Activated CD4-positive, alpha-beta T cell treated with anti-CD3 and anti-CD28 coated beads for 48 hours (primary cell): Measurements from ENCODE around the gene ACADVL.
A peak's percentile ranks its signal among the peaks of the same experiment; 100 is the strongest.

ENCODE experiments used
- DNase-seq: peaks from one replicate; pipeline ENCODE4 v3.0.0-alpha.2; 2020

ACADVL gene

DNA sequence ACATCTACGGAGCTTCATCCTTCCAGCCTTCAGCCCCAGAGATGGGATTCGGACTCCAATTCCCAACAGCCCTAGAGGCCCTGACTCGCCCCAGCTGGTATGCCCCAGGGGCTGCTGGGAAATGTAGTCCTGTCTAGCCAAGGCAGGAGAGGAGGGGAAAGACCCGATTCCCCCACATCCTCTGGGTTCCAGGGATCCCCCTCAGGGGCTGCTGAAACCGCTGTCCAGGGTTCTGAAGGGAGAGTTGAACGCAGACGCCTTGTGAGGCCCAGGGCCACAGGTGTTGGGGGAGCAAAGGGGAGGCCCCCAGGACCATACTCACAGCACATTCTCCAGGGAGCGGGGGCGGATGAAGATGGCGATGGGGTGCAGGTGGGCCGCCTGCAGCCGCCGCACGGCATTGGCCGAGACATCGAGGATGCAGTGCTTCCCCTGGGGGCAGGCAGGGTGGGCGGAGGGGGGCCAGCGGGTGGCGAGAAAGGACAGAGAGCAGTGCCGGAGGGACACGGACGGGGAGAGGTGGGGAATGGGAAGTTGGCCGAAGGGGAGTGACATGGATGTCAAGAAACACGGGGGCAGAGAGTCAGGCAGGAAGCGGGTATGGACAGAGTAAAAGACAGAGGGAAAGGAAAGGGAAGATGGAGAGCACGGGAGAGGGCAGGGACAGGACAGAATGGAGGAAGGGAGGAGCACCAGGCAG lies 28.0 kb upstream of the ACADVL start:
- DNase-seq, result peak; percentile 49

DNA sequence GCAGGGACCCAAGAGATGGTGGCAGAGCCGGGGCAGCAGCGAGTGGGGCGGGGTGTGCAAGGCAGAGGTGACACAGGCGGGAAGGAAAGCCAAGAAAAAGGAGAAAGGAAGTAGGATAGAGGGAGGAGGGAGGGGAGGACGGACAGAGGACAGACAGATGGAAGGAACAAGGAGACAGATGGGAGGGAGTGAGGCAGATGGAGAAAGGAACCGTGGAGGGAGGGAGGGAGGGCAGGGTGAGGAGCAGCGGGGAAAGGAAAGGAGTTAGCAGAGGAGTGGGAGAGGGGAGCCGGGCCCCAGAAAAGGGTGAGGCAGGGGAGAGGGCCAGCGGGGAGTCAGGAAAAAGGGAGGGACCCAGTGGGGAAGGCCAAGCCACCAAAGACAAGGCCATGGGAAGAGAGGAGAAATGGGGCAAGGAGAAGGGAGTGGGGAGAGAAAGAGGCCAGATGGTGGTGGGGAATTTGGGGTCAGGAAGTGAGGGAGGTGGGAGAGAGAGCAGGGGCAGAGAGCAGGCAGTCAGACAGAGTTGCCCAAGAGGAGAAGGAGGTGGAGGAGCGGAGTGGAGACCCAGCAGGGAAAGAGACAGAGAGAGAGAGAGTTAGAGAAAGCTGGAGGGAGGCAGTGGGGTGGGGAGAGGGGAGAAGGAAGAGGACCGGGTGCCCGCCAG lies 27.3 kb upstream of the ACADVL start:
- no peak for DNase-seq

DNA sequence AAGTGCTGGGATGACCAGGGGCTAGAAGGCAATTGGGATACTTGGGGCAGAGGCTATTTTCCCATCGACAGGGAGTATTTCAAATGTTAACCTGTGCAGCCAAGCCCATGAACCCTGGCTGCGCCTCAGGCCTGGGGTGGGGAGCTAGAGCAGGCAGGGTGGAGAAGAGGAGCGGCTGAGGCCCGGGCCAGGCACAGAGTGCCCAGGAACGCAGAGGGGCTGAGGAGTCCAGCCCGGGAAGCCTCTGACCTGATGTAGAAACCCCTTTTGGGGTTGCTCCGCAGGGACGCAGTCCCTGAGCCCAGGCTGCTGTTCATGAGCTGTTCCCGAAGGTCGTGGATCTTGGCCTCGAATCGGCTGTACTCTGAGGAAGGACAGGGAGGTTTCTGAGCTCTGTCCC lies 23.8 kb upstream of the ACADVL start:
- DNase-seq, result no peak

DNA sequence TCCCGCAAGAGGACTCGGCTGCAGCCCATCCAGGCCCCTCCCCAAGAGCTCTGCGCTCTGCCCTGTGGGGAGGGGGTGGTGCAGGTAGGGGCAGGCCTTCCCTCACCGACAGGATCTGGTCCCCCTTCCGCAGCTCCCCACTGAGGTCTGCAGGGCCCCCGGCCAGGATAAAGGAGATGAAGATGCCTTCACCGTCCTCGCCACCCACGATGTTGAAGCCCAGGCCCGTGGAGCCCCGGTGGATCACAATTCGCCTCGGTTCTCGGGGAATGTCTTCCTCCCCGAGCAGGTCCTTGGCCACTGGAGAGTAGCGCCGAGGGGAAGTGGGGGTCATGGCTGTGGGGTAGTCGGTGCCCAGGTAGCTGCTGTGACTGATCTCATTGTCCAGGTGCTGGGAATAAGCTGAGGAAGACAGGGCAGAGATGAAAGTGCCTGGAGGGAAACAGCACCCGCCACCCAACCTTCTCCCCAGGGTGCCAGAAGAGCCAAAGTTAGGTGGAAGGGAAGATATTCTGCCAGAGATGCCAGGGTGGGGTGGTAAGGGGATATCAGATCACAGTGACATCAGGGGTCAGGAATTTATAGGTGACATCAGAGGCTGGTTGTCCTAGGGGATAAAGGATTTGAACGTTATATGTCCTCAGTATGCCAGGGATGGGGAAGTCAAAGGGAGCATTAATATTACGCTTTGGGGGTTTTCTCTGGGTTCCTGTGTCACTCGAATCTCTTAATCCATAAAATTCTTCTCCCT lies 22.9 kb upstream of the ACADVL start:
- no peak for DNase-seq

DNA sequence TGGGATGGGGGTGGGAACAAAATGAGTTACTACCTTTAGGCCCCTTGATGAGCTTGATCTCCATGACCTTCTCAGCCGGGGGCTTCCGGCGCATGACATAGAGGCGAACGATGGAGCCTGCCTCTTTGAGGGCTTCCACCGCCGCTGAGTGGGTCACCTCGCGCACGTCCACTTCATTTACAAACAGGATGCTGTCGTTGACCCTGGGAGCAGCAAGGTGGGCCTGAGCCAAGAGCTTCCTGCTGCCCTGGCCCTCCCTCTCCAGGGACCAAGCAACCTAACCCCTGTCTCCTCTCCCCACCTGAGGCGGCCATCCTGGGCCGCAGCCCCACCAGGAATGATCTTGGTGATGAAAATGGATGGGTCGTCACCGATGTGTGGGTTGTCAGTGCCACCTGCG lies 16.3 kb upstream of the ACADVL start:
- no peak for DNase-seq

DNA sequence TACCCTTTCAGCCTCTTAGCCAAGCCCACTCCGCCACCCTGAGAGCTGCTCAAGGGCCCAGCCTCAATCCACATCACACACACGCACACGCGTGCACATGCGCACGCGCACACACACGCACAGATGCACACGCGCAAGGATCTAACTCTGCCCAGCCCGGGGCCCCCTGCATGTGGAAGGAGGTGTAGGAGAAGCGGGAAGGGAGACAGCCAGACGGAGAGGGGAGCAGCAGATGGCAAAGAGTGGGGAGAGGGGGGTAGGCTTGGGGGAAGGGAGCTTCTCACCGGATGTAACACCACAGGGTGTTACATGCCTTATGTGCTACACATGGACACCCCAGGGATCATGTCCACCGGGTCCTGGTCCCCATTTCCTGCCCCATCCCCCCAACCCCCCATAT lies 15.4 kb upstream of the ACADVL start:
- no peak for DNase-seq

DNA sequence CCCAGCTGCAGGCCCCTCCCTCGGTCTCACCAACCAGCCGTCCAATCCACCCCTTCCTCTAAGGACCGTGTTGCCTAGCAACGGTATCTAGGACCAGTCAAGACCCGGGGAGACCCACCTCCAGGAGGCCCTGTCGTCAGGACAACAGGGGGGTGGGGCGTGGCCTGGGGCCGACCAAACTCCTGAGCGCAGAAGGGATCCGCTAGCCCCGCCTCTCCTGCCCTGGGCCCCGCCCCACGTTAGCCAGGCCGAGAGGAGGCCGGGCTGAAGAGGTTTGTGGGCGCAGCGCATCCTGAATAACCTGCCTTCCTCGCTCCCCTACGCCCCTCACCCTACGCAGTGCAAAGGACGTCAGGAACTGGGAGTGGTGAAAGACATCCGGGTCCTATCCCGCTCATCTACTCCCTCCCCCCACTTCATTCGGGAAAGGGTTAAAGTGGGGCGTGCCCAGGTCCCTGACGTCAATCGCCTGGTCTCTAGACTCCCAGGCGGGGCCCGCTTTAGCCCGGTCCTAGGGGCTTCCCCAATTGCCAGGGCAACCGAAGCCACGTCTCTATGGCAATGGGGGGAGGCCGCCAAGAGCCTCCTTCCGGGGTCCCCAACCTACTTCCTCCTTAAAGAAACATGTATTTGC lies 14.8 kb upstream of the ACADVL start:
- DNase-seq, result peak; percentile 93

DNA sequence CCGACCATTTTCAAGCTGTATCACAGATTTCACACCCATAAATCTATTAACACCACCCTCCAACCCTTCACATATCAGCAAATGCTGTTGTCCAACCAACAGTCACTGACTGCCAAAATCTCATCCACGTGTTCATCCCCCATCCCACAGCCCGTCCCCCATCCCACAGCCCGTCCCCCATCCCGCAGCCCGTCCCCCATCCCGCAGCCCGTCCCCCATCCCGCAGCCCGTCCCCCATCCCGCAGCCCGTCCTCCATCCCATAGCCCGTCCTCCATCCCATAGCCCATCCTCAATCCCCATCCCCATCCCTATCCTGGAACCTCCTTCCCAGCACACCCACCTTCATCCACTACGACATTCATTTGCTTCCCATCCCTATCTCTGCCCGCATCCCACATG lies 14.2 kb upstream of the ACADVL start:
- DNase-seq, result no peak

DNA sequence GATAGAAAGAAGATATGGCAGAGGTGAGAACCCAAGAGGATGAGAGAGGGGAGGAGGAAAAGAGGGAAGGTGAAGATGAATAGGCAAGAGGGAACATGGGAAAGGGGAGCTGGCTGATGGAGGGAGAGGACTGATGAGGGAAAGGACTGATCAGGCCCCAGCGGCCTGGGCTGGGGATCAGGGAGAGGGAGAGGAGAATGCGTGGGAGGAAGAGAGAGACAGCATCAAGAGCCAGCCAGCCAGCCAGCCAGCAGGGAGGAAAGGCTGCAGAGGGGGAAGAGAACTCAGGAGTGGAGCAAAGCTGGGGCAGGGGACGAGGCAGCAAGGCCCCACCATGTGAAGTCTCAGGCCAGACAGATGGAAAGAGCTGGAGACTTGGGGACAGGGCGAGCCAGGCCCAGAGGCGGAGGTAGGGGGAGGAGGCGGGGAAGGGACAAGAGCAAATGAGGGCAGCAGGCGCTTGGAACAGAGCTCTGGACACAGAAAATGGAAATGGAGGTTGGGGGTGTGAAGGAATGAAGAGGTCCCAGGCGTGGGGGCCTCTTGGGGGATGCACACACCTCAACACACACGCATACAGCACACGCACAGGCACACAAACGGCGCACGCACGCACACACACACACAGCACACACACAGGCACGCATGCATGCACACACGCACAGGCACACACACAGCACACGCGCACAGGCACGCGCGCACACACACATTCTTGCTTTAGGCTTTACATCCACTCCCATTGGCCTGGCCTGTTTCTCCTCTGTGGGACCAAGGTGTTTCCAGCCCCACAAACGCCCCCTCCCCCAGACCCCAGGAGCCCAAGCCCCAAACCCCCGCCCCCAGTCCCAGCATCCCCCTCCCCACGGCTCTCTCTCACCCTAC lies 12.4 kb upstream of the ACADVL start:
- DNase-seq, result no peak

DNA sequence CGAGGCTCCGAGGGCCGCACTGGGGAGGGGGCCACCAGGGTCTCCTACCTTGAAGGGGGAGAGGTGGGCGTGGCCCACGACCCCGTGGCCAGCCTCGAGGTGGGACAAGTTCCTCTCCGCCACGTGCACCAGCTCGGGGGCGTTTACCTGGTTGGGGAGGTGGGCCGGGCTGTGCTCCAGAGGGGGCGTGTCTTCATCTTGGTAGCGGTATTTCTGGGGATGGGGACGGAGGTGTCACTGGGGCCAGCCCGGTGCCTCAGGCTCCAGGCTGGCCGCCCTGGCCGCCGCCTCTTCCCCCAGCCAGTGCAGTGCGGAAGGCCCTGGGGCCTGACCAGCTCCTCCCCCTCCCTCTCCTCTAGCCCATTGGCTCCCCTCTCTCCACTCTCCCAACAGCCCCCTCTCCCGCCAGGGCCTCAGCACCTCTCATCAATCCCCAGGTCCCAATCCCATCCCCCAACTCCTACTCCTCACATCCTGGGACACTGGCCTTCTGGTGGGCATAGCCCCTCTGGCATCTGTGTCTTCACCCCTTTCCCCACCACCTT lies 11.6 kb upstream of the ACADVL start:
- DNase-seq, result no peak

DNA sequence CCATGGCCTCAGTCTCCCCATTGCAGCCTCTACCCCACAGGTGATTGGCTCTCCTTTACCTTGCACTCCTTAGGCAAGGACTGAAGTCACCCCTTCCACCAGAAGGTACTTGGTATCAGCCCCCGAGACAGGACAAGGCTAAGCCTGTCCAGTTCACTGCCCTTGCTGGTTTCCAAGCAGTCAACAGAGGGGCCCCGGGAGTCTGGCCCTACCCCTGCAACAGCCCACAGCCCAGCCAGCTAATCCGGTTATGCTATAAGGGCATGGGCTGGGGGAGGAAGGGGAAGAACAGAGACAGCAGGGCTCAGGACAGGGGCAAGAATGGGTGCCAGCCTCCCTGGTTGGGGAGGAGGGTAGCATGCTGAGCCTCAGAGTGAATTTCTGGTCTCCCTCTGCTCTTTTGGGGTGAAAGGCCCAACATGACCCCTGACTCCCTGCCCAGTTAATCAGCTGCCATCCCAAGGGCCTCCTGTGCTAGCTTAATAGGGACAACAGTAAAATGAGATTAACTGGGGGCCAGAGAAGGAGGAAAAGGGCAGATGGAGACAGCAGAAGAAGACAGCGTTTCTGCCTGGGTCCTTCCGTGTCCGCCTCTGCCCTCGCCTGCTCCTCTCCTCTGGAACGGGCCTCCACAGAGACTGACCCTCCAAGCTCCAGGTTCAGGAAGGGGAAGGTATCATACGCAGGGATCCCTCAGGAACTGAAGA lies 10.8 kb upstream of the ACADVL start:
- no peak for DNase-seq

DNA sequence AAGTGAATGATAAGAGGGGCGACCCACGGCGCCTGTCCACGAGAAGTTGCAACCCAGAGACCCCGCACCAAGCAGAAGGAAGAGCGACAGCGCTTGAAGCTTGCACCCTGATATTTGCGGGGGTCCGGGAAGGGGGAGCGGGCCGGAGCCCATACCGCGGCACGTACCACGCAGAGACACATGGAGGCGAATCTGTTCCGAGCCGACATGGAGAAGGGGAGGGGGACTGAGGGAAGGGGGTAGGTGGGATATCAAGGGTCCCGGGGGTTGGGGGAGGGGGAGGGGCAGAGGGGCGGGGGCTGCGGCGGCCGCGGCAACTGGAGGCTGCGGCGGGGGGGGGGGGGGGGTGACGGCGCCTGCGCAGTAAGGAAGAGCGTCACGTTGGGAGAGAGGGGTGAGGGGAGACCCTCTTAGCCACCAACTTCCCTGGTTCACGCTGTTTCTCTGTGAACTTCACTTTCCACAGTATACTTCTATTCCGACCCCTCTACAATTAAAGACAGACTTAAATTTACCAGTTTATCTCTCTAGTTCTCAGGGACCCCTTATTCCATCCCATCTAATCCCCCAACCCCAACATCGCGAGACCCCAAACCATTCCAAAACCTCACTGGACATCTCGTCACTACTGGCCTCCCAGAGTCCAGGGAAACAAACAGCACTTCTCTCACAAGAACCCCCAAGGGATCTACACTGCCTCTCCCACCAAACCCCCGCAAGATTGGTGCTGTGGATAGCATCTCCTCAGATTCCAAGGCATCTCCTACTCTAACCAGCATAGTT lies 8.1 kb upstream of the ACADVL start:
- DNase-seq, result no peak

DNA sequence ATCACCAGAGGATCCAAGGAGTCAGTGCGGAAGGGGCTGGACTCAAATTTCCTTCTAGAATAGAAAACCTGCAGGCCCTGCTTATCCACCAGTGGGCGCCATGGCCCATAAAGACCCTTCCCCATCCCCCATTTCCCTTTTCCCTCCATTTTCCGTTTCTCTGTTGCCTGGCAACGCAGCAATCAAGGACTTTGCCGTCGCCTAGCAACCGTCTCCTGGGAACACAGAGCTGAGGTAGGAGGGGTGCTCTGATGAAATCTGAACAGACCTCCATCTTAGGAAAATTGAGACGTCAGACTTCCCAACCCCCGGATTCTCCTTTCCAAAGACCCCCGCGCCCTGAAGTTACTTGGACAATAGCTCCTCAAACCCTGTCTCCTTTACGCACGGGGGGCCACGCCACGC lies 5.8 kb upstream of the ACADVL start:
- DNase-seq, result peak; percentile 78

DNA sequence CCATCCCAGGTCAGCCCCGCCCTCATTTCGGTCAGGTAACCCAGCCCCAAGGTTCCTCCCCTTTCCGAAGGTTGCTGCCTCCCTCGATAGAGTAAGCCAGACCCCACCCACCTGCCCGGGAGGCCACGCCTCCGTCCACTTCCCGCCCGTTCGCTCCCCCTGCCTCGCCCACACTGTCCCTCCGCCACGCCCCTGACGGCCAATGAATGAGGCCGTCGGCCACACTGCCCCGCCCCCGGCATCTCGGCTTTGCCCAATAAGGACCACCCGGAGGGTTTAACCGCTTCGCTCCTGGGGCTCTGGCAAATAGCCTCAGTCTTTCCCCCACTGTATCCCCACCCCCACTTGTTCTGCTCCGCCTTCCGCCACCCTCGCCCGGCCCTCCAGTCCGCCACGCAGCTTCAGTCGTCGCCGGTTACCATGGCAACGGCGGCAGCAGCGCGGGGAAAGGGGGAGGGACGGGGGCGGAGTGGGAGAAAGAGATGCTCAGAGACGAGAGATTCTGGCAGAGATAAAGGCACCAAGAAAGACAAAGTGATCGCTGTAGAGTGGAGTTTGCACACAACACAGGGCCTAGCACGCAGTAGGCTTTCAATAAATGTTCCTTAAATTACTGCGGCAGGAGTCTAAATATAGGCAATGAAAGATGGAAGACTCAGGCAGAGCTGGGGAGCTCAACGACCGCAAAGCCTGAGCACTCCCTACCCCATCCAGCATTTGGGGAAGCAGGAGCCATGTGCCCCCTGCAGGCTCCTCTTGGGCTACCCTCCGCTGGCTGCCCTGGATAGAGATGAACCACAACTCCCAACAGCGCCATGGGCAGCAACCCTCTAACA lies 5.2 kb upstream of the ACADVL start:
- DNase-seq, result peak; percentile 100

DNA sequence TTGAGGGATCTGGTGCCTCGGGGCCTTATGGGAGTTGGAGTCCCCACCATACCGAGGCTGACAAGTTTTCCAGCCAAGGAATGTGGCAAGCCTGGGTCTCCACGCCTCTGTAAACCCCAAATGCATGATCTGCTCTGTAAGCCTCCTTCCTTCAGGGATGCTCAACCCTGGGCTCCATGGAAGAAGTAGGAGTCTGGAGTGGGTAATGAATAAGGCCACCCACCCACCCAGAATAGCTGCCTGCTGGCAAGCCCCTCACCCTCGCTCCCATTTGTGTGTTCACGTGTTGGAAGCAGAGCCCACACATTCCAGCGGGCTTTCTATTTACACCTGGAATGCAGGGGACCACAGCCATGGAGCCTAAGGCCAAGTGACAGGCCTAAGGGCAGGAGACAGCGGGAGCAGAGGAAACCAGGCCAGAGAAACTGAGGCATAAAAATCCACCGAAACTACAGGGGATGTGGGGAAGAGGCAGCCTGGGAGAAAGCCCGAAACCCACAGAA lies 4.6 kb upstream of the ACADVL start:
- no peak for DNase-seq

DNA sequence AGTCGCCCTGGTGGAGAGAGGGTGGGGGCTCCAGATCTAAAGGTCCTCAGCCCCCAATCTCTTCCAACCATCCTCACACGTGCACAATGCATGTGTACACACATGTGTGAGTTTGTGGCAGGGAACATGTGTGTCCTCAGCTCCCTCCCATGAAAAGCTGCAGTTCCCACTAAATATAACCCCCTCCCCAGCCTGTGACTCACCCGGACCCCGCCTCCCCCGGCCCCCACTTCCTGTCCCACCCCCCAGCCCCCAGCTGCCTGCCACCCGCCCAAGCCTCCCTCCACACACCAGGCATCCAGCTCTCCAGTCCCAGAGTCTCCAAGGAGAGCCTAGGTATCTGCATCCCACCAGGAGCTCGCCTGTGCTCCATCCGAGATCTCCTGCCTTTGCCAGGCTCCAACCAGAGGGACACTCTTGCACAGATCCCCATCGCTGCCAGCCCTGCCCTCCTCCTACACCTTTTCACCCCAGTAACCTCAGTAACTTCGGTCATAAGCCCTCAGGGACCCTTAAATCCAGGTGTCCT lies 4.0 kb upstream of the ACADVL start:
- no peak for DNase-seq

DNA sequence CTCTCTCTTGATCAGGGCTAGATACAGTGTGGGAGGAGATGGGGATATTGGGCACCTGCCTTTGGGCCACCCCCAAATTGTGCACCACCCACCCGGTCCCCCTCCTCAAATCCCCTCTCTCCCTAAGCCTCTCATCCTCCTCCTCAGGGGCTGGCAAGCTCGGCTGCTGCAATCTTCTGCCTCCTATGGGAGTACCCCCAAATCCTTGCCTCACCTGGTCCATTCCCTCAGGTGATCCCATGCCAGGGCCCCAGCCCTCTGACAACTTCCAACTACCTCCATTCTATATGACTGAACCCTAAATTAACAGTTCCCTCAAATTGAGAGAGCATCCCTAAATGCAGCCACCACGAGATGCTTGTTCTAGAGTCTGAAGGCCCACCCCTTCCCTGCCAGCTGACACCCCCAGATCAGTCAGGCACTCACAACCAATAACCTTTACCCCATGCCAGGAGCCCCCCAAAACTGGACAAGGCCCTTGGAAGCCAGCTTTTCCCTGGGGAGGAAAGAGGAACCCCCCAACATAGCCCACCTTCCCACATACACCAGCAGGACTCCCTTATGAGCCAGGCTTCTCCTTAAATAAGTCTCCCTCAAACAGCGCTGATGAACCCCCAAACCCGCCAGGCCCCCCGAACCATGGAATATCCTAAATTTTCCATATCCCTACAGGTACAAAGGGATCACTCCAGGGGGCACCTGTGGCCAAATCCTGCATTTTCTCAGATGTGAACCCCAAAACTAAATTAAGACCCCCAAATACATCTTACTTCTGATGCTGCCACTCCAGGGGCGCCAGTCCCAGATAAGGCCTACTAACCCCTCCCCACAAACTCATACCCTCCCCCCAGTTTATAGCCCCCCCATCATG lies 3.3 kb upstream of the ACADVL start:
- DNase-seq, result no peak
